Suprapubic skin (tissue), 4 donors: ENCODE data around the gene C1S.

Experiments used
- CTCF ChIP-seq, 2 donors: fragments of 200-600 bp in 1 of 2; fragments of 450-650 bp in 1 of 2; sonication (generic) in 1 of 2; IDR thresholded peaks; one replicate each; pipeline ENCODE4 v1.5.1; 2016 to 2019; ENCODE audit warnings: antibody characterized with exemption in 2 of 2, mild to moderate bottlenecking in 1 of 2, moderate library complexity in 1 of 2
- POLR2A ChIP-seq, 2 donors: fragments of 450-650 bp; IDR thresholded peaks; one replicate each; pipeline ENCODE4 v1.6.1; 2017; ENCODE audit warnings: antibody characterized with exemption in 2 of 2, mild to moderate bottlenecking in 2 of 2, moderate library complexity in 2 of 2
- POLR2AphosphoS5 ChIP-seq, 3 donors: sonication (generic); formaldehyde crosslinking; IDR thresholded peaks; one replicate each; pipeline ENCODE4 v1.6.1; 2017; ENCODE audit warnings: antibody characterized with exemption in 3 of 3

- TF ChIP-seq CTCF (IDR thresholded peaks at IDR 0.05) (no peak), POLR2A (IDR thresholded peaks at IDR 0.05) (no peak), POLR2AphosphoS5 (IDR thresholded peaks at IDR 0.05) (no peak)
Observed at GRCh38 chr12:7021956-7022355, 38.6 kb upstream of the C1S start.
